ENCODE results near the gene GRM3.

GRM3 gene

DNA sequence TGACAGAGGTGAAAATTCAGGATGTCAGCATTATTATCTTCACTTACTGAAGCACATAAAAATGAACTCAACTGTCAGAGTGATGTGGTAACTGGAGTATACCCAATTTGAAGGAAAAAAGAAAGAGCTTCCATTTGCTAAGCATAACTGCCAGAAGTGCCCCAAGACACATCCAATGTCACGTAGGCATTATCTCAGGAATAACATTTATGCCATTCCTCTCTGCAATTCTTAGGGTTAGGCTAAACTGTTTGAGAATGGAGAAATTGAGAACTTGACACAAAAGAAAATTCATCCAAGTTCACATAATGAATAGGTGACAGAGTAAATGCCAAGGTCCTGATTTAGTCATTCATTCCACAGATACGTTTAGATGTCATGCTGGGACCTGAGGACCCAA, 148.6 kb downstream of the GRM3 start:
- Histone ChIP-seq H3K27me3 (replicated peaks; ENCODE audit: control insufficient read depth, insufficient read depth, low read length) (no peaks in the 10 kb centered on the region), H3K9ac (ENCODE audit: low read length) (no peak overlapping the region), H3K9me3 (ENCODE audit: control insufficient read depth, low read length) (no peaks in the 10 kb centered on the region), H3K36me3 (ENCODE audit: control insufficient read depth, insufficient read depth, low read length, severe bottlenecking) (no peaks in the 10 kb centered on the region), H3K4me3 (ENCODE audit: low read length) (no peak overlapping the region), H3K4me1 (ENCODE audit: control insufficient read depth, insufficient read depth, low read length) (no peaks in the 10 kb centered on the region)
- no peak for DNase-seq (ENCODE audit: low read depth)

DNA sequence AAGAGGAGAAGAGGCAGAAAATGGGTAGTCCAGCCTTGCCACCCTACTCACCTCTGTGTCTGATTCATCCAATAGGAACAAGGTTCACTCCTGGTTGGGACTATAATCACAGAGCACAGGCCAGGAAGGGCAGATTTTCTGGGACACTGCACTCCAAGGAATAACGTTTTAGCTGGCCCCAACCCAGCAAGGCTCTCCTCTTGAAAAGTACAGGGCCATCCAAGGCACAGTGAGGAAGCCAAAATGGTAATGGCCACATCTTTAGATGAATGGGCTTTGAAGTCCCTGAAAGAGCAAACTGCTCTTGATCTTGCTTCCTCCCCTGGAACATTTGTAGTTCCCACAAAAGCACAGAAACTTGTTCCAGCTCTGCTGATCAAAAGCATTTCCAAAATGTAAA, 149.4 kb downstream of the GRM3 start:
- no peak overlapping the region for H3K9ac ChIP-seq (ENCODE audit: low read length)

DNA sequence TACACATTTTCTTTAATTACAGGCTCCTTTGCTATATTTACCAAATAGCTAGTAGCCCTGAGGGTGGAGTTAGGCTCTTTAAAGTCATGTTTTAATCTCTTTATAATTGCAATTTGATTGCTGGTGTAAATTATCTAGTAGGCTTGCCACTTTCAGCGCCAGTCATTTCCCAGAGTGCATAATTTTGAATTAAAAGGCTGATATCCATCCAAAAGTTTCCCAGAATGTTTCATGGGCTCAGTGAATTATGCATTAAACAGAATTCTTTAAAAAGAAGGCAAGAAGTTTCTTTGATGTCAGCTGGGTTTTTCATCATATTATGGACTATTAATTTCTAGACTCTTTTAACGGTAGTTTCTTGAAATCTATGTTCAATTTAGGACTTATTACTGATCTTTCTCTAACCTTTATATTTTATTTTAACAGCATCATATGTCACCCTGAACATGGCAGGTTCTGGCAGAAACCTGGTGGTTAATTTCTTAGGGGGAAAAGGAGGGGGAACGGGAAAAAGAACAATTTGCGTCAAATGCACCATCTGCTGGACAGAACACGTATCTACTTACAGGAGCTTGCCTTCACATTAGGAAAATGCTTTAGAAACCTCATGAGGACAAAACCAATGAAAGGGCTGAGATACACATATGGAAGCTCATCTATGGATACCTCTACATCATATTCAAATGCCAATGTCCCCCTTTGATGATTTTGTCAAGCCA, 171.1 kb downstream of the GRM3 start:
- no peak overlapping the region for H3K9ac ChIP-seq (ENCODE audit: low read length)
- no peak overlapping the region for H3K4me3 ChIP-seq (ENCODE audit: low read length)
- peak; percentile 10 for DNase-seq (ENCODE audit: low read depth)
- no peaks in the 10 kb centered on the region for H3K36me3 ChIP-seq (ENCODE audit: control insufficient read depth, insufficient read depth, low read length, severe bottlenecking)
- H3K9me3 ChIP-seq (ENCODE audit: control insufficient read depth, low read length) = no peaks in the 10 kb centered on the region
- H3K27me3 ChIP-seq (replicated peaks; ENCODE audit: control insufficient read depth, insufficient read depth, low read length) = no peaks in the 10 kb centered on the region
- H3K4me1 ChIP-seq (ENCODE audit: control insufficient read depth, insufficient read depth, low read length) = no peaks in the 10 kb centered on the region

More for the DNA sequence above, 149.4 kb downstream of the GRM3 start:
- Histone ChIP-seq H3K36me3 (ENCODE audit: control insufficient read depth, insufficient read depth, low read length, severe bottlenecking) (no peaks in the 10 kb centered on the region), H3K4me1 (ENCODE audit: control insufficient read depth, insufficient read depth, low read length) (no peaks in the 10 kb centered on the region), H3K27me3 (replicated peaks; ENCODE audit: control insufficient read depth, insufficient read depth, low read length) (no peaks in the 10 kb centered on the region), H3K9me3 (ENCODE audit: control insufficient read depth, low read length) (peaks cover under 1% of the 10 kb centered on the region), H3K4me3 (ENCODE audit: low read length) (no peak overlapping the region)
- DNase-seq (ENCODE audit: low read depth) = no peak

DNA sequence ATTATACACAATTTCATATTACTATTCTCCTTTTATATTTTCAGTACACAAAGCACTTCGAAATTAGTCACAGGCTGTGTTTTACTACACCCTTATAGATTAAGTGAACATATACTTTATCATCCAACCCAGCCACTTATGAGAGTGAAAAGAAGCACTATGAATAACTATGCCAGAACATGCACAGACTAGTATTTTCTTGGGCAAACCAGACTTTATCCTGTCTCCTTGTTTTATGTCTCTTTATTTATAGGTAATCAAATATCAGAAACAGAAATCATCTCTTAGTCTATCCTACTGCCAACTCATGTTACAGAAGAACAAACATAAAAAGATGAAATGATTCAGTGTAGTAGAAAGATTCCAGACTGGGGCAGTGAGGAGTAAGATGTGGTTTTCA, 171.8 kb downstream of the GRM3 start:
- DNase-seq (ENCODE audit: low read depth) = no peak
- H3K9ac ChIP-seq (ENCODE audit: low read length) = no peak overlapping the region
- no peaks in the 10 kb centered on the region for H3K27me3 ChIP-seq (replicated peaks; ENCODE audit: control insufficient read depth, insufficient read depth, low read length)
- no peaks in the 10 kb centered on the region for H3K9me3 ChIP-seq (ENCODE audit: control insufficient read depth, low read length)
- H3K36me3 ChIP-seq (ENCODE audit: control insufficient read depth, insufficient read depth, low read length, severe bottlenecking) = no peaks in the 10 kb centered on the region
- H3K4me1 ChIP-seq (ENCODE audit: control insufficient read depth, insufficient read depth, low read length) = no peaks in the 10 kb centered on the region
- no peak overlapping the region for H3K4me3 ChIP-seq (ENCODE audit: low read length)

DNA sequence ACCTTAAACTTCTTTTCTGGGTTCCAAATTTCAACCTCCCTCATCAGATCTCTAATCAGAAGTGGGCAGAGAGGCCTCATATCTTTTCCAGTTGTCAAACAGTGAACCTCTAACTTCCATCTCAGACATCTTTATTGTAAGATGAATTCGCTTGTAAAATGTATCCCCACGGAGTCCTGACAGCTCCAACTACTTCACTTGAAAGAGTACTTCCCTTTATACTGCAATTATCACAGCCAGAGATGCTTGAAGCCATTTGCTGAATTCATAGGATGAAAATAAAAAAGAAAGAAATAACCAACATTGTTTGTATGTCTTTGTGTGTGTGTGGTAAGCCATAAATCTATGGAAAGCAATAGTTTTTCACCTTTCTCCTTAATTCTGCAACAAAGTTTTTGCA, 175.2 kb downstream of the GRM3 start:
- H3K36me3 ChIP-seq (ENCODE audit: control insufficient read depth, insufficient read depth, low read length, severe bottlenecking) = no peaks in the 10 kb centered on the region
- no peaks in the 10 kb centered on the region for H3K27me3 ChIP-seq (replicated peaks; ENCODE audit: control insufficient read depth, insufficient read depth, low read length)
- no peaks in the 10 kb centered on the region for H3K9me3 ChIP-seq (ENCODE audit: control insufficient read depth, low read length)
- H3K4me3 ChIP-seq (ENCODE audit: low read length) = no peak overlapping the region
- no peak for DNase-seq (ENCODE audit: low read depth)
- H3K9ac ChIP-seq (ENCODE audit: low read length) = no peak overlapping the region
- H3K4me1 ChIP-seq (ENCODE audit: control insufficient read depth, insufficient read depth, low read length) = no peaks in the 10 kb centered on the region

DNA sequence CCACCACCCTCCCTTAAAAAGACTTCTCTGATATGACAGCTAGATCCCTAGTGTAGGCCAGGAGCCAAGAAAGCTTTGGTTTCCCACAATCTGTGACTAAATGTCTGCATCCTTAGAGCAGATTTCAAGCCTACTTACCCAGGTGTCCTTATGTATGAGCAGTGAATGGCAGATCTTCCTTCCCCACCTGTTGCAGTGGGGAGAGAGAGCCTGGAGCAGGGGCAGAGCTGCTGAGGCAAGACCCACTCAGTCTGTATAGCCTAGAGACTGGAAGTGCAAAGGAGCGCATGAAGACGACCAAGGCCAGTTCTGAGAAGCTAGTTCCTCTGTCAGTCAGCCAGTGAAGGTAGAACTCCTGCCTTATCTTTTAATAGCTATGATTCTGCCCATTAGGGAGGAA, 180.1 kb downstream of the GRM3 start:
- Histone ChIP-seq H3K9ac (ENCODE audit: low read length) (no peak overlapping the region), H3K9me3 (ENCODE audit: control insufficient read depth, low read length) (no peaks in the 10 kb centered on the region), H3K4me3 (ENCODE audit: low read length) (no peak overlapping the region), H3K4me1 (ENCODE audit: control insufficient read depth, insufficient read depth, low read length) (no peaks in the 10 kb centered on the region), H3K36me3 (ENCODE audit: control insufficient read depth, insufficient read depth, low read length, severe bottlenecking) (no peaks in the 10 kb centered on the region), H3K27me3 (replicated peaks; ENCODE audit: control insufficient read depth, insufficient read depth, low read length) (no peaks in the 10 kb centered on the region)
- DNase-seq (ENCODE audit: low read depth) = no peak

DNA sequence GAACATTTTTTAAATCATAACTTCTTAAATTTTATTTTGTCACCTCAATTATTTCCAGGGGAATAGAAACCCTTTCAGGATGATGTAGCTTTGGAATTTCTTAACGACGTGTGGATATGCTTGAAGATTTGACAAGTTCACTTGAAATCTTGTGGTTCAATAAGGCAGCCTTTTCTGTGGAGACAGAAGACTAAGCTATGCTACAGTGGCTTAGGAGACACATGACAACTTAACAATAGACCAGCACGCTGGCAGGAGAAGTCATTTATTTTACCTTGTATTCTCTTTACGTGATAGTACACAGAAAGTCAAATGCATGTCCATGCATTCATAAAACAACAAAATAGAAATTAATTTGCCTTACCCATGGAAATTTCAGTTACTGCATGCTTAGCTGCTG, 181.6 kb downstream of the GRM3 start:
- no peaks in the 10 kb centered on the region for H3K27me3 ChIP-seq (replicated peaks; ENCODE audit: control insufficient read depth, insufficient read depth, low read length)
- no peak for DNase-seq (ENCODE audit: low read depth)
- no peak overlapping the region for H3K4me3 ChIP-seq (ENCODE audit: low read length)
- no peaks in the 10 kb centered on the region for H3K4me1 ChIP-seq (ENCODE audit: control insufficient read depth, insufficient read depth, low read length)
- H3K9ac ChIP-seq (ENCODE audit: low read length) = no peak overlapping the region
- H3K9me3 ChIP-seq (ENCODE audit: control insufficient read depth, low read length) = no peaks in the 10 kb centered on the region
- no peaks in the 10 kb centered on the region for H3K36me3 ChIP-seq (ENCODE audit: control insufficient read depth, insufficient read depth, low read length, severe bottlenecking)

DNA sequence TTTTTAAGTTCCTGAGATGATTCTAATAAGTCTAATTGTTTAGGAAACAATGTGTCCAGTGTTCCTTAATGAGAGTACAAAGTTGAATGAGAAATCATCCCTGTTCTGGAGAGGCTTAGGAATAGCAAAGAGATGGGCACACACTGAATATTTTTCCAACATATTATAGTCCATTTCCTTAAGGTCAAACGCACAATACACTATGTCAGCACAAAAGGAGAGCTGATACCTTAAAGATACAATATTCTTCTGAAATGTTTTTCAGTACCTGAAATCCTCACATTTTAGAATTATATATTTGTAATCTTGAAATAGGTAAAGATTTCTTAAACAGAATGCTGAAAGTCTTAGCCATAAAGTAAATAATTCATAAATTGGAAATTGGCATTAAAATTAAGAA, 183.2 kb downstream of the GRM3 start:
- DNase-seq (ENCODE audit: low read depth) = no peak
- Histone ChIP-seq H3K9ac (ENCODE audit: low read length) (no peak overlapping the region), H3K4me1 (ENCODE audit: control insufficient read depth, insufficient read depth, low read length) (no peaks in the 10 kb centered on the region), H3K9me3 (ENCODE audit: control insufficient read depth, low read length) (no peaks in the 10 kb centered on the region), H3K4me3 (ENCODE audit: low read length) (no peak overlapping the region), H3K36me3 (ENCODE audit: control insufficient read depth, insufficient read depth, low read length, severe bottlenecking) (no peaks in the 10 kb centered on the region), H3K27me3 (replicated peaks; ENCODE audit: control insufficient read depth, insufficient read depth, low read length) (no peaks in the 10 kb centered on the region)

GRCh38 chr7:86833360-86833759, 189.7 kb downstream of the GRM3 start:
- H3K4me3 ChIP-seq (ENCODE audit: low read length) = no peak overlapping the region
- DNase-seq (ENCODE audit: low read depth) = no peak
- no peaks in the 10 kb centered on the region for H3K36me3 ChIP-seq (ENCODE audit: control insufficient read depth, insufficient read depth, low read length, severe bottlenecking)
- H3K27me3 ChIP-seq (replicated peaks; ENCODE audit: control insufficient read depth, insufficient read depth, low read length) = no peaks in the 10 kb centered on the region
- H3K9ac ChIP-seq (ENCODE audit: low read length) = no peak overlapping the region
- no peaks in the 10 kb centered on the region for H3K9me3 ChIP-seq (ENCODE audit: control insufficient read depth, low read length)
- no peaks in the 10 kb centered on the region for H3K4me1 ChIP-seq (ENCODE audit: control insufficient read depth, insufficient read depth, low read length)

GRCh38 chr7:86837235-86837634, 193.5 kb downstream of the GRM3 start:
- no peak for DNase-seq (ENCODE audit: low read depth)
- no peak overlapping the region for H3K9ac ChIP-seq (ENCODE audit: low read length)
- H3K36me3 ChIP-seq (ENCODE audit: control insufficient read depth, insufficient read depth, low read length, severe bottlenecking) = no peaks in the 10 kb centered on the region
- H3K27me3 ChIP-seq (replicated peaks; ENCODE audit: control insufficient read depth, insufficient read depth, low read length) = no peaks in the 10 kb centered on the region
- H3K4me3 ChIP-seq (ENCODE audit: low read length) = no peak overlapping the region
- H3K4me1 ChIP-seq (ENCODE audit: control insufficient read depth, insufficient read depth, low read length) = no peaks in the 10 kb centered on the region
- no peaks in the 10 kb centered on the region for H3K9me3 ChIP-seq (ENCODE audit: control insufficient read depth, low read length)

- no peaks in the 10 kb centered on the region for H3K9me3 ChIP-seq (ENCODE audit: control insufficient read depth, low read length)
- no peak for DNase-seq (ENCODE audit: low read depth)
- H3K4me3 ChIP-seq (ENCODE audit: low read length) = no peak overlapping the region
- no peaks in the 10 kb centered on the region for H3K36me3 ChIP-seq (ENCODE audit: control insufficient read depth, insufficient read depth, low read length, severe bottlenecking)
- H3K4me1 ChIP-seq (ENCODE audit: control insufficient read depth, insufficient read depth, low read length) = no peaks in the 10 kb centered on the region
- no peak overlapping the region for H3K9ac ChIP-seq (ENCODE audit: low read length)
- H3K27me3 ChIP-seq (replicated peaks; ENCODE audit: control insufficient read depth, insufficient read depth, low read length) = no peaks in the 10 kb centered on the region
These were observed 200.9 kb downstream of the GRM3 start for GRCh38 chr7:86844608-86845007.
